Measurements from ENCODE around the gene C22orf42.

Gene C22orf42

DNA sequence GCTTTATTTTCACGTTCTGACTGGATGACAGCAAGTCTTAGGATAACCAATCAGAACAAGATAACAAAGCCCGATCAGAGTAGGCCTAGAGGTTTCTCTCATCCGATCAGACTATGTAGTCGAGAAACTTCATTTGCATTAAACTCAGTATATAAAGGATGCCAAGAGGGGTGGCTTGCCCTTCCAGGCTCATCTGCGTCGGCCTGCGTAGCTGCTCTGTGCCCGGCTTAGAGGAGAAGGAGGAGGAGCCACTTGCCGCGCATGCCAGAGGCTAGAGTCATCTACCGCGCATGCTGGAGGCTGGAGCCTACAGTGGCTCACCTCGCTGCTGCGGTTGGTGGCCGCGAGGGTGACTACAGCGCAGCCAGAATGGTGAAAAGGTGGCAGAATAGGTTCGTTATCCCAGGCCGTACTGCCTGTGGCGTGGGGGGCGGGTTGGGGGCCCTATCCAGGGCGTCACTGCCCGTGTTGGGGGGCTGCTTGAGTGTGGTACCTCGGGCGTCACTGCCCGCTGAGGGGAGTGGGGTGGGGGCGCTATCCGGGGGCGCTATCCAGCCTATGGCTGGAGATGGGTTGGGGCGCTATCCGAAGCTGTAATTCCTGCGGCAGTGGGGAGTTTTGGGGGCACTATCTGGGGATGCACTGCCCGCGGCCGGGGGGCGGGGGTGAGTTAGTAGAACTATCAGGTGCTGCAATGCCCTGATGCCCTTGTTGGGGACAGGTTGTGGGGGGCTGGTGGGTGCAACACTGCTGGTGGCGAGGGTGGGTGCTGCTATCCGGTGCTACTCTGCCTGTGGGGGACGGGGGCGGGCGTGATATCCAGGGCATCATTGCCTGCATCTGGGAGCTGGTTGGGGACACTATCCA, 46.0 kb upstream of the C22orf42 start, which contains the start of gene RFPL2:
Gene RFPL2 (minus strand): TSS at position 218 of the 867 bp plus-strand sequence. CDS start 2,622 bp downstream, outside the sequence.
- WGBS (ENCODE audit: extremely low coverage, insufficient coverage, low lambda C conversion rate), result no CpG with 5 or more reads among the region's 41 CpGs
- Histone ChIP-seq H3K27ac (ENCODE audit: low read depth, low read length) (no peak within 1 kb of the TSS), H2BK5ac (ENCODE audit: low read length) (no peak within 1 kb of the TSS), H3K56ac (ENCODE audit: low read length) (peak within 1 kb of the TSS; percentile 87), H3K79me1 (ENCODE audit: low read length) (peaks cover 1% of the 10 kb centered on the region), H3K4me2 (ENCODE audit: low read length) (peak within 1 kb of the TSS; percentile 64), H3K4me1 (ENCODE audit: control insufficient read depth, low read depth, low read length) (peaks cover 6% of the 10 kb centered on the region), H3K4ac (ENCODE audit: low read depth, low read length) (no peak within 1 kb of the TSS), H2BK15ac (replicated peaks; ENCODE audit: low read depth) (no peak within 1 kb of the TSS), H4K5ac (ENCODE audit: low read length) (no peak within 1 kb of the TSS), H3K9ac (ENCODE audit: low read length) (peak within 1 kb of the TSS; percentile 66), H3K23ac (ENCODE audit: low read length) (peak within 1 kb of the TSS; percentile 6), H3K4me3 (ENCODE audit: low read length) (peak within 1 kb of the TSS; percentile 22), H3K36me3 (ENCODE audit: control insufficient read depth, insufficient read depth, low read length) (no peaks in the 10 kb centered on the region), H2BK120ac (ENCODE audit: low read depth, low read length) (no peak within 1 kb of the TSS), H2AK5ac (ENCODE audit: low read length) (no peak within 1 kb of the TSS), H3K18ac (ENCODE audit: low read length) (peak within 1 kb of the TSS; percentile 30), H4K8ac (ENCODE audit: low read depth, low read length) (no peak within 1 kb of the TSS), H3K27me3 (ENCODE audit: insufficient read depth, low read length, poor library complexity) (no peaks in the 10 kb centered on the region), H3K79me2 (ENCODE audit: control insufficient read depth, insufficient read depth, low read length) (no peaks in the 10 kb centered on the region)
- peak; percentile 93 for DNase-seq

DNA sequence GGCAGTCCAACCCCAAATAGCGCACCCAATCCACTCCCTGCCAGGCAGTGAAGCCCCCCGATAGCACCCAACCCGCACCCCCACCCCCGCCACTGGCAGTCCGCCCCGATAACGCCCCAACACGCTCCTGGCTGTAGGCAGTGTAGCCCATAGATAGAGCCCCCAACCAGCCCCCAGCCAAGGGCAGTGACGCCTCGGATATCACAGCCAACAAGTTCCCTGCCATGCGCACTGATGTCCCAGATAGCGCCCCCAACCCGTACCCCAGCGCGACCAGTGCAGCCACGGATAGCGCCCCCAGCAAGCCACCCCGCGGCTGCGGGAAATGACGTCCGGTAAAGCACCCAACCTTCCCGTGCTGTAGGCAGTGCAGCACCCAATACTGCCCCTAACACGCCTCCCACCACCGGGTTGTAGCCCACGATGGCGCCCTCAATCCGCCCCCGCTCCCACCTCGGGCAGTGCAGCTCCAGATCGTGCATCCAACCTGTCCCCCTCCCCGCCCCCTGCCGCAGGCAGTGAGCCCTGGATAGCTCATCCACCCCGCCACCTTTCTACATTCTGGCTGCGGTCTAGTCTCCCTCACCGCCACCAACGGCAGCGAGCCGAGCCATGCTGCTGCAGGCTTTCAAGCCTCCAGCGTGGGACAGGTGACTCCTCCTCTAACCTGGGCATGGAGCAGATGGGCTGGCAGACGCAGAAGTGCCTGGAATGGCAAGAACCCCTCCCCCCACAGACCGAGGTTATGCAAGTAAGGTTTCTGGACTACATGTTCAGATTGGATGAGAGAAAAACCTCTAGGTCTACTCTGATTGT, 45.1 kb upstream of the C22orf42 start:
- Histone ChIP-seq H2BK120ac (ENCODE audit: low read depth, low read length) (no peak overlapping the region), H4K8ac (ENCODE audit: low read depth, low read length) (no peak overlapping the region), H3K9ac (ENCODE audit: low read length) (peak overlapping the region; percentile 66), H3K56ac (ENCODE audit: low read length) (peak overlapping the region; percentile 87), H2AK5ac (ENCODE audit: low read length) (no peak overlapping the region), H3K4me3 (ENCODE audit: low read length) (peak overlapping the region; percentile 14), H3K4me1 (ENCODE audit: control insufficient read depth, low read depth, low read length) (peaks cover 6% of the 10 kb centered on the region), H3K4me2 (ENCODE audit: low read length) (peak overlapping the region; percentile 64), H3K36me3 (ENCODE audit: control insufficient read depth, insufficient read depth, low read length) (no peaks in the 10 kb centered on the region), H3K23ac (ENCODE audit: low read length) (peak overlapping the region; percentile 6), H3K79me2 (ENCODE audit: control insufficient read depth, insufficient read depth, low read length) (no peaks in the 10 kb centered on the region), H4K5ac (ENCODE audit: low read length) (no peak overlapping the region), H3K27me3 (ENCODE audit: insufficient read depth, low read length, poor library complexity) (no peaks in the 10 kb centered on the region), H3K18ac (ENCODE audit: low read length) (no peak overlapping the region), H3K27ac (ENCODE audit: low read depth, low read length) (no peak overlapping the region), H2BK15ac (replicated peaks; ENCODE audit: low read depth) (no peak overlapping the region), H2BK5ac (ENCODE audit: low read length) (no peak overlapping the region), H3K79me1 (ENCODE audit: low read length) (peaks cover 1% of the 10 kb centered on the region), H3K4ac (ENCODE audit: low read depth, low read length) (no peak overlapping the region)
- DNase-seq, result peak; percentile 64
- no CpG with 5 or more reads among the region's 42 CpGs for WGBS (ENCODE audit: extremely low coverage, insufficient coverage, low lambda C conversion rate)

DNA sequence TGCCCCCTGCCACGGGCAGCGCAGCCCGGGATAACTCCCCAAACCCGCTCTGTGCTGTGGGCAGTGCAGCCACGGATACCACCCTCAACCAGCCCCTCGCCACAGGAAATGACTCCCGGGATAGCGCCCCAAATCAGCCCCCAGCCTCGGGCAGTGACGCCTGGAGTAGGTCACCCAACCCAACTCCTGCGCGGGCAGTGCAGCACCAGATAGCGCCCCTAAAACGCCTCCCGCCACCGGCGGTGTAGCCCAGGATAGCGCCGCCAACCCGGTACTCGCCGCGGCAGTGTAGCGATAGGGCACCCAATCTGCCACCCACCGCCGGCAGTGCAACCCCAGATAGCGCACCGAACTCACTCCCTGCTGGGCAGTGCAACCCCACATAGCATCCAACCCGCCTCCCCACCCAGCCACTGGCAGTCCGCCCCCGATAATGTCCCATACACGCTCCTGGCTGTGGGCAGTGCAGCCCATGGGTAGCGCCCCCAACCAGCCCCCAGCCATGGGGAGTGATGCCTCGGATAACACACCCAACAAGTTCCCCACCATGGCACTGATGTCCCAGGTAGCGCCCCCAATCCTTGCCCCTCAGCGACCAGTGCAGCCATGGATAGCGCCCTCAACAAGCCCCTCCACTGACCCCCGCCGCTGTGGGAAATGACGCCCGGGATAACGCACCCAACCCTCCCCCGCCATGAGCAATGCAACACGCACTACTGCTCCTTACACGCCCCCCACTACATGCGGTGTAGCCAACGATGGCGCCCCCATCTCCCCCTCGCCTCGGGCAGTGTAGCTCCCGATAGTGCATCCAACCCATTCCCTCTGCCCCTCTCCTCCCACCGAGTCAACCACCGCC, 44.3 kb upstream of the C22orf42 start:
- Histone ChIP-seq H3K4me1 (ENCODE audit: control insufficient read depth, low read depth, low read length) (peaks cover 6% of the 10 kb centered on the region), H3K56ac (ENCODE audit: low read length) (peak overlapping the region; percentile 87), H3K18ac (ENCODE audit: low read length) (no peak overlapping the region), H3K27me3 (ENCODE audit: insufficient read depth, low read length, poor library complexity) (no peaks in the 10 kb centered on the region), H3K36me3 (ENCODE audit: control insufficient read depth, insufficient read depth, low read length) (no peaks in the 10 kb centered on the region), H3K79me2 (ENCODE audit: control insufficient read depth, insufficient read depth, low read length) (no peaks in the 10 kb centered on the region), H3K4me2 (ENCODE audit: low read length) (peak overlapping the region; percentile 12), H2BK15ac (replicated peaks; ENCODE audit: low read depth) (no peak overlapping the region), H2BK120ac (ENCODE audit: low read depth, low read length) (no peak overlapping the region), H3K79me1 (ENCODE audit: low read length) (no peaks in the 10 kb centered on the region), H3K4ac (ENCODE audit: low read depth, low read length) (no peak overlapping the region), H3K9ac (ENCODE audit: low read length) (peak overlapping the region; percentile 66), H3K27ac (ENCODE audit: low read depth, low read length) (peak overlapping the region; percentile 35), H2BK5ac (ENCODE audit: low read length) (no peak overlapping the region), H3K4me3 (ENCODE audit: low read length) (no peak overlapping the region), H4K5ac (ENCODE audit: low read length) (no peak overlapping the region), H4K8ac (ENCODE audit: low read depth, low read length) (no peak overlapping the region), H3K23ac (ENCODE audit: low read length) (peak overlapping the region; percentile 73), H2AK5ac (ENCODE audit: low read length) (no peak overlapping the region)
- WGBS (ENCODE audit: extremely low coverage, insufficient coverage, low lambda C conversion rate), result no CpG with 5 or more reads among the region's 53 CpGs
- DNase-seq, result no peak

DNA sequence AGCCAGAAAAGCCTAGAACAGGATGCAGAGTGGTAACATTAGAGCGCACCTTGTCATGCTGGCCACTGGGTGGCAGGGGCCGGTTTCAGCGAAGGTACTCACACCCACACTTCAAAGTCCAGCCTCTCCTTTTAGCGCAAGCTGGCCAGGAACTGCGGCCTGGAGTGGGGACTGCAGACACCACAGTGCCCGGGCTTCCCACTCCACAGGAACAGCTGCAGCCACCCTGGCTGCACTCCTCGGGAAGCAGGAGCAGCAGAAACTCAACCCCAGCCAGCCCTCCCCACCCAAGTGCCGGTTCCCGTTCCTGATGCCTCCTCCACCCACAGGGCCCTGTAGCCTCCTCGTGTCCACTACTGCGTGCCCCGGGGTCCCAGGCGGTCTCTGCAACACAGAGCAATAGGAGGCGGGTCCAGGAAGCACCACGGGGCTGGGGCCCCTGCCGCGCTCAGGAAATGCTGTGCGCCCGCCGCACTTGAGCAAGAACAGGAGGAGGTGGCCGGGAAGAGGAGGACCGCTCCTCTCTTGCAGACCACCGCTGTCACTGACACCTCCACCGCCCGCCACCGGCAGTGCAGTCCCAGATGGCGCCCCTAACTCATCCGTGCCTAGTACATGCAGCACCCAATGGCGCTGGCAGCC, 43.6 kb upstream of the C22orf42 start:
- no peak overlapping the region for H3K4me3 ChIP-seq (ENCODE audit: low read length)
- peak overlapping the region; percentile 87 for H3K56ac ChIP-seq (ENCODE audit: low read length)
- no peak overlapping the region for H2AK5ac ChIP-seq (ENCODE audit: low read length)
- H3K27ac ChIP-seq (ENCODE audit: low read depth, low read length), result peak overlapping the region; percentile 35
- no peaks in the 10 kb centered on the region for H3K79me2 ChIP-seq (ENCODE audit: control insufficient read depth, insufficient read depth, low read length)
- no peaks in the 10 kb centered on the region for H3K79me1 ChIP-seq (ENCODE audit: low read length)
- peak; percentile 80 for DNase-seq
- H3K18ac ChIP-seq (ENCODE audit: low read length), result no peak overlapping the region
- H3K4me2 ChIP-seq (ENCODE audit: low read length), result peak overlapping the region; percentile 25
- H2BK15ac ChIP-seq (replicated peaks; ENCODE audit: low read depth), result no peak overlapping the region
- WGBS (ENCODE audit: extremely low coverage, insufficient coverage, low lambda C conversion rate), result no CpG with 5 or more reads among the region's 29 CpGs
- no peaks in the 10 kb centered on the region for H3K27me3 ChIP-seq (ENCODE audit: insufficient read depth, low read length, poor library complexity)
- no peak overlapping the region for H2BK120ac ChIP-seq (ENCODE audit: low read depth, low read length)
- peaks cover 6% of the 10 kb centered on the region for H3K4me1 ChIP-seq (ENCODE audit: control insufficient read depth, low read depth, low read length)
- no peaks in the 10 kb centered on the region for H3K36me3 ChIP-seq (ENCODE audit: control insufficient read depth, insufficient read depth, low read length)
- H3K23ac ChIP-seq (ENCODE audit: low read length), result no peak overlapping the region
- no peak overlapping the region for H4K5ac ChIP-seq (ENCODE audit: low read length)
- H3K9ac ChIP-seq (ENCODE audit: low read length), result peak overlapping the region; percentile 66
- no peak overlapping the region for H4K8ac ChIP-seq (ENCODE audit: low read depth, low read length)
- H3K4ac ChIP-seq (ENCODE audit: low read depth, low read length), result no peak overlapping the region
- peak overlapping the region; percentile 44 for H2BK5ac ChIP-seq (ENCODE audit: low read length)

DNA sequence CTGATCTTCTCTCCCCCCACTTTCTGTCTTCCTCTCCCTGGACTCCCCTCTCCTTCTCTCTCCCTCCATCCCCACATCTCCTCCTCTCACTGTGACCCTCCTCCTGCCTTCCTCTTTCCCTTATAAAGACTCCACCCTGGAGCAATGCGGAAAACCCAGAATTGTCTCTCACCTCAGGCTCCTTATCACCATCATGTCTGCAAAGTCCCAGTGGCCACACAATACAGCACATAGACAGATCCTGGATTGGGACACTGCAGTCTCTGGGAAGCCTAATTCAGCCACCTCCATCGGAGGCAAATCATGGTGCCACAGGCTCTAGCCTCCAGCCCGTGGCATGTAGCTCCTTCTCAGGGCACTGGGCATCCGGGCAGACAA, 43.0 kb upstream of the C22orf42 start:
- H4K5ac ChIP-seq (ENCODE audit: low read length), result no peak overlapping the region
- peak overlapping the region; percentile 44 for H2BK5ac ChIP-seq (ENCODE audit: low read length)
- peaks cover 6% of the 10 kb centered on the region for H3K4me1 ChIP-seq (ENCODE audit: control insufficient read depth, low read depth, low read length)
- no peak overlapping the region for H3K23ac ChIP-seq (ENCODE audit: low read length)
- no peaks in the 10 kb centered on the region for H3K79me1 ChIP-seq (ENCODE audit: low read length)
- H3K18ac ChIP-seq (ENCODE audit: low read length), result no peak overlapping the region
- peak overlapping the region; percentile 66 for H3K9ac ChIP-seq (ENCODE audit: low read length)
- no peak overlapping the region for H2BK15ac ChIP-seq (replicated peaks; ENCODE audit: low read depth)
- no peak overlapping the region for H3K4me3 ChIP-seq (ENCODE audit: low read length)
- peak overlapping the region; percentile 87 for H3K56ac ChIP-seq (ENCODE audit: low read length)
- H3K27ac ChIP-seq (ENCODE audit: low read depth, low read length), result peak overlapping the region; percentile 22
- no peak overlapping the region for H4K8ac ChIP-seq (ENCODE audit: low read depth, low read length)
- H2BK120ac ChIP-seq (ENCODE audit: low read depth, low read length), result no peak overlapping the region
- H3K79me2 ChIP-seq (ENCODE audit: control insufficient read depth, insufficient read depth, low read length), result no peaks in the 10 kb centered on the region
- no peaks in the 10 kb centered on the region for H3K27me3 ChIP-seq (ENCODE audit: insufficient read depth, low read length, poor library complexity)
- no peak overlapping the region for H3K4ac ChIP-seq (ENCODE audit: low read depth, low read length)
- peak; percentile 84 for DNase-seq
- H3K4me2 ChIP-seq (ENCODE audit: low read length), result no peak overlapping the region
- no peaks in the 10 kb centered on the region for H3K36me3 ChIP-seq (ENCODE audit: control insufficient read depth, insufficient read depth, low read length)
- WGBS (ENCODE audit: extremely low coverage, insufficient coverage, low lambda C conversion rate), result no CpG with 5 or more reads among the region's 4 CpGs
- H2AK5ac ChIP-seq (ENCODE audit: low read length), result peak overlapping the region; percentile 39
